Measurements from ENCODE around the gene EPRS1. TPM values are rescaled to one million over a fixed set of nuclear protein-coding genes. Genes with fewer than 3 reads are reported as not detected.

Gene EPRS1
- total and polyA plus RNA-seq, 9 of the 15 experiments (the other 6 are each of a cell fraction or from before 2014, with no cell fraction given): 129 to 291 (median 248) TPM

- TF ChIP-seq RAD51 (IDR thresholded peaks at IDR 0.05; ENCODE audit: borderline replicate concordance, low read depth): peak; percentile 66; the same call in 1 of the 2 replicates
- 0 out of 2 replicates have a peak, but pooled peaks have one; percentile 47 for TF ChIP-seq ZFP91 (CRISPR knock-in tag; IDR thresholded peaks at IDR 0.05)
- TF ChIP-seq ZNF766 (CRISPR knock-in tag; conservative IDR thresholded peaks at IDR 0.05): 0 out of 2 replicates have a peak, but pooled peaks have one; percentile 24
- TF ChIP-seq, protein P1, sequence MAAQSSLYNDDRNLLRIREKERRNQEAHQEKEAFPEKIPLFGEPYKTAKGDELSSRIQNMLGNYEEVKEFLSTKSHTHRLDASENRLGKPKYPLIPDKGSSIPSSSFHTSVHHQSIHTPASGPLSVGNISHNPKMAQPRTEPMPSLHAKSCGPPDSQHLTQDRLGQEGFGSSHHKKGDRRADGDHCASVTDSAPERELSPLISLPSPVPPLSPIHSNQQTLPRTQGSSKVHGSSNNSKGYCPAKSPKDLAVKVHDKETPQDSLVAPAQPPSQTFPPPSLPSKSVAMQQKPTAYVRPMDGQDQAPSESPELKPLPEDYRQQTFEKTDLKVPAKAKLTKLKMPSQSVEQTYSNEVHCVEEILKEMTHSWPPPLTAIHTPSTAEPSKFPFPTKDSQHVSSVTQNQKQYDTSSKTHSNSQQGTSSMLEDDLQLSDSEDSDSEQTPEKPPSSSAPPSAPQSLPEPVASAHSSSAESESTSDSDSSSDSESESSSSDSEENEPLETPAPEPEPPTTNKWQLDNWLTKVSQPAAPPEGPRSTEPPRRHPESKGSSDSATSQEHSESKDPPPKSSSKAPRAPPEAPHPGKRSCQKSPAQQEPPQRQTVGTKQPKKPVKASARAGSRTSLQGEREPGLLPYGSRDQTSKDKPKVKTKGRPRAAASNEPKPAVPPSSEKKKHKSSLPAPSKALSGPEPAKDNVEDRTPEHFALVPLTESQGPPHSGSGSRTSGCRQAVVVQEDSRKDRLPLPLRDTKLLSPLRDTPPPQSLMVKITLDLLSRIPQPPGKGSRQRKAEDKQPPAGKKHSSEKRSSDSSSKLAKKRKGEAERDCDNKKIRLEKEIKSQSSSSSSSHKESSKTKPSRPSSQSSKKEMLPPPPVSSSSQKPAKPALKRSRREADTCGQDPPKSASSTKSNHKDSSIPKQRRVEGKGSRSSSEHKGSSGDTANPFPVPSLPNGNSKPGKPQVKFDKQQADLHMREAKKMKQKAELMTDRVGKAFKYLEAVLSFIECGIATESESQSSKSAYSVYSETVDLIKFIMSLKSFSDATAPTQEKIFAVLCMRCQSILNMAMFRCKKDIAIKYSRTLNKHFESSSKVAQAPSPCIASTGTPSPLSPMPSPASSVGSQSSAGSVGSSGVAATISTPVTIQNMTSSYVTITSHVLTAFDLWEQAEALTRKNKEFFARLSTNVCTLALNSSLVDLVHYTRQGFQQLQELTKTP (IDR thresholded peaks at IDR 0.05; ENCODE audit: low read depth in 1 of 2, partially characterized antibody in 2 of 2): peak in 1 of 2 experiments; percentile 58
- TF ChIP-seq SMARCA5 (IDR thresholded peaks at IDR 0.05): peak; percentile 43; the same call in 1 of the 2 replicates
- TF ChIP-seq KAT2B (IDR thresholded peaks at IDR 0.05; ENCODE audit: low read depth, low read length): no peak
- TF ChIP-seq TBP (optimal IDR thresholded peaks at IDR 0.05; ENCODE audit: low read depth, low read length): peak; percentile 87
- TF ChIP-seq, protein P2, sequence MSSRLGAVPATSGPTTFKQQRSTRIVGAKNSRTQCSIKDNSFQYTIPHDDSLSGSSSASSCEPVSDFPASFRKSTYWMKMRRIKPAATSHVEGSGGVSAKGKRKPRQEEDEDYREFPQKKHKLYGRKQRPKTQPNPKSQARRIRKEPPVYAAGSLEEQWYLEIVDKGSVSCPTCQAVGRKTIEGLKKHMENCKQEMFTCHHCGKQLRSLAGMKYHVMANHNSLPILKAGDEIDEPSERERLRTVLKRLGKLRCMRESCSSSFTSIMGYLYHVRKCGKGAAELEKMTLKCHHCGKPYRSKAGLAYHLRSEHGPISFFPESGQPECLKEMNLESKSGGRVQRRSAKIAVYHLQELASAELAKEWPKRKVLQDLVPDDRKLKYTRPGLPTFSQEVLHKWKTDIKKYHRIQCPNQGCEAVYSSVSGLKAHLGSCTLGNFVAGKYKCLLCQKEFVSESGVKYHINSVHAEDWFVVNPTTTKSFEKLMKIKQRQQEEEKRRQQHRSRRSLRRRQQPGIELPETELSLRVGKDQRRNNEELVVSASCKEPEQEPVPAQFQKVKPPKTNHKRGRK (tag; IDR thresholded peaks at IDR 0.05): peak; percentile 98
- no peak for TF ChIP-seq ZNF174 (CRISPR knock-in tag; IDR thresholded peaks at IDR 0.05)
- TF ChIP-seq CBX3 (IDR thresholded peaks at IDR 0.05; ENCODE audit: borderline replicate concordance in 1 of 2, low read length in 2 of 2): peak in 1 of 2 experiments; percentile 86; a peak in 2 of 3 replicates
- no peak for TF ChIP-seq ZNF12 (CRISPR knock-in tag; IDR thresholded peaks at IDR 0.05)
- peak; percentile 75 for TF ChIP-seq POLR2A (conservative IDR thresholded peaks at IDR 0.05)
- TF ChIP-seq ZNF398 (CRISPR knock-in tag; IDR thresholded peaks at IDR 0.05): no peak
These were observed 43.6 kb upstream of the EPRS1 start, which contains the start of gene BPNT1 (continued) for GRCh38 chr1:220089650-220090556.
